Measurements from ENCODE around the gene CTU2. TPM values are rescaled to one million over a fixed set of nuclear protein-coding genes. Genes with fewer than 3 reads are reported as not detected.

Gene CTU2
- total and polyA plus RNA-seq, 2 of the 4 experiments (the other 2 are of a cell fraction): 12.9 to 18.4 TPM

GRCh38 chr16:88697116-88697830, 9.0 kb upstream of the CTU2 start:
- WGBS, 2 experiments (ENCODE audit: extremely low coverage in 2 of 2, insufficient read length in 1 of 2): 95% methylated on average over 27 of the region's 47 CpGs; no CpG with 5 or more reads in 1 of the 2 experiments
- dilution Hi-C loops (cut with HindIII; ENCODE audit: low sequenced_read_pairs, unreplicated experiment): no loop called here

More at GRCh38 chr16:88697116-88697830, 9.0 kb upstream of the CTU2 start:
- H4K8ac ChIP-seq (ENCODE audit: low read depth in 2 of 2, low read length in 2 of 2): no peak overlapping the region
- no peak for ATAC-seq (ENCODE audit: low read depth)
- H2BK5ac ChIP-seq (ENCODE audit: low read depth, low read length, poor library complexity, severe bottlenecking): no peak overlapping the region
- peaks cover 0 to 27% of the 10 kb centered on the region in 2 experiments; a peak in 2 of 4 replicates for H3K79me1 ChIP-seq (ENCODE audit: low read depth in 1 of 2, low read length in 2 of 2)
- H2AK9ac ChIP-seq (replicated peaks; ENCODE audit: low read depth, low read length, poor library complexity): no peak overlapping the region
- no peak overlapping the region for H2AFZ ChIP-seq (replicated peaks; ENCODE audit: low read length, poor library complexity)
- H4K5ac ChIP-seq (ENCODE audit: low read depth, low read length): no peak overlapping the region
- no peaks in the 10 kb centered on the region; the same call in none of the 2 replicates for H3K9me1 ChIP-seq (ENCODE audit: insufficient read depth, low read length)
- no peak overlapping the region for H3K14ac ChIP-seq (replicated peaks; ENCODE audit: low read depth, low read length)
- intact Hi-C loops (cut with micrococcal nuclease) (no loop called here), in situ Hi-C loops (cut with MboI; ENCODE audit: low sequenced_read_pairs) (no loop called here)
- ChIA-PET POLR2A (ENCODE audit: unreplicated experiment) (no interaction called here), CTCF (interaction anchor here (0.6 kb wide), 1 partner anchor 69 kb away, joined by 4 read pairs; no protein-coding TSS in a partner anchor)
- no peak for DNase-seq
- H3K18ac ChIP-seq (ENCODE audit: low read depth, low read length): no peak overlapping the region
- no peaks in the 10 kb centered on the region for H3K9me3 ChIP-seq (ENCODE audit: control insufficient read depth, insufficient read depth, low read length)
- no peak overlapping the region for H2BK120ac ChIP-seq (ENCODE audit: low read depth, low read length)
- TF ChIP-seq MXI1 (IDR thresholded peaks at IDR 0.05; ENCODE audit: borderline replicate concordance, low read depth, low read length) (no peak), MAZ (IDR thresholded peaks at IDR 0.05; ENCODE audit: borderline replicate concordance, low read depth, low read length) (no peak), CHD1 (IDR thresholded peaks at IDR 0.05; ENCODE audit: low read depth, low read length) (no peak), FOS (IDR thresholded peaks at IDR 0.05; ENCODE audit: low read depth, low read length) (no peak), RFX5 (IDR thresholded peaks at IDR 0.05; ENCODE audit: low read depth, low read length) (no peak), POLR2A (IDR thresholded peaks at IDR 0.05; ENCODE audit: low read depth, low read length) (no peak), USF2 (IDR thresholded peaks at IDR 0.05; ENCODE audit: low read depth, low read length) (no peak), SMC3 (IDR thresholded peaks at IDR 0.05; ENCODE audit: low read depth, low read length) (no peak), ELK1 (IDR thresholded peaks at IDR 0.05; ENCODE audit: borderline replicate concordance, low read depth, low read length) (no peak), RAD21 (IDR thresholded peaks at IDR 0.05; ENCODE audit: low read length) (no peak), BHLHE40 (IDR thresholded peaks at IDR 0.05; ENCODE audit: low read depth, low read length) (no peak)
- H3K27me3 ChIP-seq (ENCODE audit: control insufficient read depth, insufficient read depth, low read length): no peaks in the 10 kb centered on the region; the same call in 1 of the 2 replicates
- H2BK20ac ChIP-seq (ENCODE audit: low read depth, low read length): no peak overlapping the region
- H4K20me1 ChIP-seq (ENCODE audit: insufficient read depth, low read length): no peaks in the 10 kb centered on the region; the same call in 1 of the 2 replicates
- no peak overlapping the region for H3K9ac ChIP-seq (ENCODE audit: low read depth, low read length)
- no peak overlapping the region for H3K56ac ChIP-seq (ENCODE audit: extremely low read depth, insufficient read depth, low read length)
- H2BK15ac ChIP-seq (ENCODE audit: low read depth, low read length): no peak overlapping the region
- H4K91ac ChIP-seq (ENCODE audit: insufficient read depth, low read depth, low read length): no peak overlapping the region
- peaks cover 33% of the 10 kb centered on the region for H3K36me3 ChIP-seq (ENCODE audit: control insufficient read depth, insufficient read depth, low read length)
- H3K23ac ChIP-seq (ENCODE audit: low read depth, low read length): no peak overlapping the region
- H3K4me2 ChIP-seq (ENCODE audit: low read depth, low read length): no peak overlapping the region
- H3K4ac ChIP-seq (ENCODE audit: low read depth, low read length): no peak overlapping the region
- H3K27ac ChIP-seq (ENCODE audit: insufficient read depth, low read length): no peak overlapping the region
- H2AK5ac ChIP-seq (ENCODE audit: low read depth, low read length): no peak overlapping the region
- BruUV-seq (replicated peaks): TSS peak; percentile 30
- H3K4me3 ChIP-seq (ENCODE audit: insufficient read depth, low read depth, low read length): no peak overlapping the region
- peaks cover 8% of the 10 kb centered on the region for H3K4me1 ChIP-seq (ENCODE audit: control insufficient read depth, insufficient read depth, low read length)

All from IMR-90 (cell line).